OCI-LY3 (cell line): ENCODE measurements around the gene SCN2B.

ENCODE experiments used
- H2AFZ ChIP-seq: fragments of 200-600, 300-600 bp; shearing (Covaris generic); 2 replicates; pipeline ENCODE4 v1.6.0; 2014; ENCODE audit warnings: antibody characterized with exemption, low read depth, low read length
- H3K27ac ChIP-seq: fragments of 200-600, 300-600 bp; sonication (generic); 2 replicates; pipeline ENCODE4 v1.5.1; 2014; ENCODE audit warnings: mild to moderate bottlenecking, low read length, moderate library complexity, mixed read lengths
- H3K27me3 ChIP-seq: fragments of 200-600, 300-600 bp; sonication (generic); 2 replicates; pipeline ENCODE4 v1.6.1; 2014; ENCODE audit warnings: low read depth, low read length, mixed read lengths
- H3K36me3 ChIP-seq: fragments of 200-600, 300-600 bp; sonication (generic); replicated peaks from 2 replicates; pipeline ENCODE3; 2014; ENCODE audit warnings: low read depth, low read length, mixed read lengths
- H3K4me1 ChIP-seq: fragments of 300-600, 200-600 bp; sonication (generic); 2 replicates; pipeline ENCODE4 v1.6.1; 2014; ENCODE audit warnings: low read length, mixed read lengths
- H3K4me2 ChIP-seq: fragments of 200-600, 300-600 bp; sonication (generic); 2 replicates; pipeline ENCODE4 v1.6.1; 2014; ENCODE audit warnings: low read length, mixed read lengths
- H3K4me3 ChIP-seq: fragments of 300-600, 200-600 bp; sonication (generic); 2 replicates; pipeline ENCODE4 v1.5.1; 2014; ENCODE audit warnings: antibody characterized with exemption, mild to moderate bottlenecking, low read length, moderate library complexity
- H3K79me2 ChIP-seq: fragments of 300-600, 200-600 bp; shearing (Covaris generic); 2 replicates; pipeline ENCODE4 v1.6.1; 2014; ENCODE audit warnings: mild to moderate bottlenecking, low read length, mixed read lengths
- H3K9ac ChIP-seq: fragments of 300-600, 200-600 bp; shearing (Covaris generic); 2 replicates; pipeline ENCODE4 v1.6.0; 2014; ENCODE audit warnings: mild to moderate bottlenecking, low read length, moderate library complexity
- H3K9me3 ChIP-seq: fragments of 200-600, 300-600 bp; shearing (Covaris generic); 2 replicates; pipeline ENCODE4 v1.6.1; 2014; ENCODE audit warnings: low read length, mixed read lengths; ENCODE audit not compliant: insufficient read depth
- H4K20me1 ChIP-seq: fragments of 200-600, 300-600 bp; sonication (generic); 2 replicates; pipeline ENCODE4 v1.6.1; 2016; ENCODE audit warnings: low read length, mixed read lengths; ENCODE audit not compliant: insufficient read depth
- CTCF ChIP-seq: fragments of 200-600, 300-600 bp; sonication (generic); IDR thresholded peaks from 2 replicates; pipeline ENCODE4 v1.5.1; 2014; ENCODE audit warnings: antibody characterized with exemption, low read length, low read depth
- EZH2phosphoT487 ChIP-seq: fragments of 200-600 bp; shearing (Covaris generic); IDR thresholded peaks from 2 replicates; pipeline ENCODE4 v1.6.1; 2018; ENCODE audit warnings: antibody characterized with exemption, mixed run types, low read depth

SCN2B gene

GRCh38 chr11:118171269-118172062 is 5.0 kb downstream of the SCN2B start:
- Histone ChIP-seq H3K27ac (no peak overlapping the region), H3K79me2 (no peaks in the 10 kb centered on the region), H3K9ac (peak overlapping the region; percentile 32; the same call in 1 of the 2 replicates), H3K4me2 (peak overlapping the region; percentile 77), H3K36me3 (no peaks in the 10 kb centered on the region), H4K20me1 (no peaks in the 10 kb centered on the region), H3K4me3 (peak overlapping the region; percentile 45), H3K9me3 (no peaks in the 10 kb centered on the region), H2AFZ (peak overlapping the region; percentile 81), H3K4me1 (peaks cover 21% of the 10 kb centered on the region), H3K27me3 (0 out of 2 replicates have a peak, but pooled peaks cover 6% of the 10 kb centered on the region)
- TF ChIP-seq CTCF (peak; percentile 93), EZH2phosphoT487 (no peak)

- H3K4me3 ChIP-seq = no peak overlapping the region
- no peak for TF ChIP-seq EZH2phosphoT487
- TF ChIP-seq CTCF = no peak
- H3K36me3 ChIP-seq = no peaks in the 10 kb centered on the region
- no peak overlapping the region for H3K9ac ChIP-seq
- H4K20me1 ChIP-seq = no peaks in the 10 kb centered on the region
- H3K4me2 ChIP-seq = no peak overlapping the region
- no peaks in the 10 kb centered on the region for H3K79me2 ChIP-seq
- no peak overlapping the region for H2AFZ ChIP-seq
- H3K4me1 ChIP-seq = peaks cover 16% of the 10 kb centered on the region
- H3K9me3 ChIP-seq = no peaks in the 10 kb centered on the region
- H3K27me3 ChIP-seq = 0 out of 2 replicates have a peak, but pooled peaks cover 6% of the 10 kb centered on the region
- no peak overlapping the region for H3K27ac ChIP-seq
Observed at GRCh38 chr11:118170882-118171268, 5.6 kb downstream of the SCN2B start.

GRCh38 chr11:118170231-118170630 is 6.2 kb downstream of the SCN2B start:
- Histone ChIP-seq H3K9me3 (no peaks in the 10 kb centered on the region), H3K27me3 (0 out of 2 replicates have a peak, but pooled peaks cover 6% of the 10 kb centered on the region), H3K4me2 (no peak overlapping the region), H3K36me3 (no peaks in the 10 kb centered on the region), H2AFZ (no peak overlapping the region), H3K79me2 (no peaks in the 10 kb centered on the region), H4K20me1 (no peaks in the 10 kb centered on the region), H3K4me1 (peaks cover 9% of the 10 kb centered on the region), H3K9ac (no peak overlapping the region), H3K27ac (no peak overlapping the region), H3K4me3 (no peak overlapping the region)
- TF ChIP-seq CTCF = no peak
- no peak for TF ChIP-seq EZH2phosphoT487

GRCh38 chr11:118169300-118170140 is 6.9 kb downstream of the SCN2B start:
- H3K9ac ChIP-seq = no peak overlapping the region
- H2AFZ ChIP-seq = no peak overlapping the region
- no peak overlapping the region for H3K4me3 ChIP-seq
- no peaks in the 10 kb centered on the region for H3K79me2 ChIP-seq
- peaks cover 6% of the 10 kb centered on the region; the same call in 1 of the 2 replicates for H3K27me3 ChIP-seq
- no peaks in the 10 kb centered on the region for H4K20me1 ChIP-seq
- no peak for TF ChIP-seq CTCF
- TF ChIP-seq EZH2phosphoT487 = no peak
- no peaks in the 10 kb centered on the region for H3K36me3 ChIP-seq
- H3K4me2 ChIP-seq = no peak overlapping the region
- H3K9me3 ChIP-seq = no peaks in the 10 kb centered on the region
- no peak overlapping the region for H3K27ac ChIP-seq
- H3K4me1 ChIP-seq = peaks cover 6% of the 10 kb centered on the region
